ENCODE data around the gene DPYSL4. TPM values are rescaled to one million over a fixed set of nuclear protein-coding genes. Genes with fewer than 3 reads are reported as not detected.
"Not testable (repeated sequence)": the region's sequence is repeated elsewhere in the genome, so short reads cannot be mapped to it uniquely, and the experiment has no call there.

Gene DPYSL4
- total RNA-seq, 2 donors from 2014 or later = 14.3 to 23.5 TPM

- Mint-ChIP-seq H3K27me3 (no peaks in the 10 kb centered on the region), H3K9me3 (no peaks in the 10 kb centered on the region), H3K4me3 (no peak overlapping the region), H3K27ac (no peak overlapping the region), H3K4me1 (no peaks in the 10 kb centered on the region), H3K36me3 (ENCODE audit: low read depth) (peaks cover 1% of the 10 kb centered on the region)
- no peak for ATAC-seq (replicated peaks)
Measured at GRCh38 chr10:132206806-132207535, 20.2 kb downstream of the DPYSL4 start.

DNA sequence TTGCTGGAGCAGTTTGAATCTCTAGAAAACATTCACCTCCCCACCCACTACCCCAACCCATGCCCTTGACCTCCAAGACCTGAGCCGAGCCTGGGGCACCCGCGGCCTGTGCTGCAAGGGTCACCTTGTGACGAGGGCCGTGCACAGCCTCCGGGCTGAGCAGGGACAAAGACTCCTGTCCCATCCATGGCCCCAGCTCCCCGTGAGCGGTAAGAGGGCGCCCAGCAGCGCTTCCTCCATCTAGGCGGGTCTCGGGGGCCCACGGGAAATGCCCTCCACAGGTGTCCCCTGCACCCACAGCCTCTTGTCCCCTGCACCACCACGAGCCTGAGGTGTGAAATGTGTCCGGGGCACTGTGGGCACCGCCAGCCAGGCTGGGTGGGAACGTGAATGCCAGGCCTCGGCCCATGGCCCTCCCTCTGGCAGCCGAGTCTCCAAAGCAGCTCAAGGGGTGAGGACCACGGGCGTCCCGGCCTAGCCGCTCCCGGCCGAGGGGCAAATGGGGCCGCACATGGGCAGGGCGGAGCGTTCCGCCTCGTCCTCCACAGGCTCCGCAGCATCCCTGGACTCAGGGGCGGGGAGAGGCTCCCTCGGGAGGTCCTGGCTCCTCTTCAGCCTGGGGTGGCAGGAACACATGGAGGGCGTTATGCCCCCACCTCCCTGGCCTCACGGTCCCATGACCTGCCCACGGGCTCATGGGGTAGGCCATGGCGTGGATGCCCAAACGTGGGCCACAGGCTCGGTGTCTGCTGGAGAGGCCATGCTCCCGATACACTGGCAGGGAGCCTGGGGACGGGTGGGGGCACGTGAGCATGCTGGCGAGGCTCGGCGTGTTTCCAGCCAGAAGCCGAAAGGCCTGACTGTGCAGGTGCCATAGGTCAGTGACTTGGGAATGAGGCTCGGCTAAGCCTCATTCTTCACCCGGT is 21.1 kb downstream of the DPYSL4 start:
- Mint-ChIP-seq H3K4me3 (no peak overlapping the region), H3K9me3 (no peaks in the 10 kb centered on the region), H3K27me3 (no peaks in the 10 kb centered on the region), H3K4me1 (no peaks in the 10 kb centered on the region), H3K27ac (no peak overlapping the region), H3K36me3 (ENCODE audit: low read depth) (peaks cover 8% of the 10 kb centered on the region)
- no peak for ATAC-seq (replicated peaks)

DNA sequence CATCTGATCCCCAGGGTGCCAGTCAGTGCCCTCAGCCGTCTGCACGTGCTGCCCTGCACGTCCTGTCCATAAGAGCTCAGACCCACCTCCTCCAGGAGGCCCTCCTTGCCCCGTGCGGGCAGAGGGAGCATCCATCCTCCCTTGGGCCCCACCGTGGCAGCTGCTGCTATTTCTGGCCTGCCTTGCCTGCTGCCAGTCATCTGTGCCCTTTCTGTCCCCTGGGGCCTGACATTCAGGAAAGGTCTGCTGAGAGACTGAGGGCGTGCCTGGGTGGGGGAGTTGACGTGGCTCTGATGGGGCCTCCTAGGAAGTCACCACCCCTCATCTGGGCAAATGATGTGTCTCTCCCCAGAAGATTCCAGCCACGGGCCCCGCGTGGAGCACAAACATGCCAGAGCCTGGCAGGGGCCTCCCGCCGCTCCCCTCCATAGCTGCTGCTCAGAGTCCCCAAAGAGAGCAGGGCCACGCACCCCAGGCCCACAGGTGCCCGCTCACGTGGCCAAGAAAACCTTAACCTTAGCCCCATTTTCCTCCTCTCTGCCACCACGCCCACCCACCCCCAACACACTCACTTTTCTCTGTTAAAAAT is 21.8 kb downstream of the DPYSL4 start:
- no peaks in the 10 kb centered on the region for H3K4me1 Mint-ChIP-seq
- H3K27ac Mint-ChIP-seq = no peak overlapping the region
- H3K27me3 Mint-ChIP-seq = no peaks in the 10 kb centered on the region
- no peak overlapping the region for H3K4me3 Mint-ChIP-seq
- peaks cover 2% of the 10 kb centered on the region for H3K9me3 Mint-ChIP-seq
- ATAC-seq (replicated peaks) = no peak
- peaks cover 12% of the 10 kb centered on the region for H3K36me3 Mint-ChIP-seq (ENCODE audit: low read depth)

- no peak overlapping the region for H3K27ac Mint-ChIP-seq
- H3K27me3 Mint-ChIP-seq = no peaks in the 10 kb centered on the region
- H3K4me3 Mint-ChIP-seq = no peak overlapping the region
- no peaks in the 10 kb centered on the region for H3K4me1 Mint-ChIP-seq
- peaks cover 16% of the 10 kb centered on the region for H3K36me3 Mint-ChIP-seq (ENCODE audit: low read depth)
- peaks cover 5% of the 10 kb centered on the region for H3K9me3 Mint-ChIP-seq
- no peak for ATAC-seq (replicated peaks)
Measured at GRCh38 chr10:132209130-132209529, 22.4 kb downstream of the DPYSL4 start.

- H3K4me3 Mint-ChIP-seq = no peak overlapping the region
- H3K4me1 Mint-ChIP-seq = no peaks in the 10 kb centered on the region
- H3K36me3 Mint-ChIP-seq (ENCODE audit: low read depth) = peaks cover 16% of the 10 kb centered on the region
- no peaks in the 10 kb centered on the region for H3K27me3 Mint-ChIP-seq
- no peak for ATAC-seq (replicated peaks)
- H3K9me3 Mint-ChIP-seq = peaks cover 5% of the 10 kb centered on the region
- H3K27ac Mint-ChIP-seq = no peak overlapping the region
Measured at GRCh38 chr10:132209978-132210530, 23.3 kb downstream of the DPYSL4 start.

DNA sequence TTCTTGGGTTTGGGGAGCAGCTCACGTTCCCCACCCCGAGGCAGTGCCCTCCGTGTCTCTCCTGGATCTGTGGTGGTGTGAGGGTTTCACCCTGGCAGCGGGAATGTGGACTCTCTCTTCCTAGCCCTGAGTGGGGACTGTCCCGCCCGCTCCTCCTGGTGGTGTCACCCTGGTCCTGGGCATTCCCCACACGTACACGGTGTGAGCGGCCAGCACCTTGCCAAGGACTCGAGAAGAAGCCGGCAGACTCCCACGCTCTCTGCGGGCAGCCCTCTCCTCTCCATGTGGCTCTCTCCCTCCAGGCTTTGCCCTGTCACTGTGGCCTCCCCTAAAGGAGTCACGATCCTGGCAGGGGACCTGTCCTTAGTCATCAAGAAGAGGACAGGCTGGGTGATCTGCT is 24.0 kb downstream of the DPYSL4 start:
- Mint-ChIP-seq H3K27me3 (no peaks in the 10 kb centered on the region), H3K4me3 (no peak overlapping the region), H3K4me1 (no peaks in the 10 kb centered on the region), H3K27ac (no peak overlapping the region), H3K9me3 (peaks cover 10% of the 10 kb centered on the region), H3K36me3 (ENCODE audit: low read depth) (peaks cover 16% of the 10 kb centered on the region)
- ATAC-seq (replicated peaks) = no peak

GRCh38 chr10:132211246-132211645 is 24.5 kb downstream of the DPYSL4 start:
- H3K27me3 Mint-ChIP-seq = no peaks in the 10 kb centered on the region
- H3K36me3 Mint-ChIP-seq (ENCODE audit: low read depth) = peaks cover 16% of the 10 kb centered on the region
- no peak for ATAC-seq (replicated peaks)
- H3K9me3 Mint-ChIP-seq = peaks cover 10% of the 10 kb centered on the region
- H3K27ac Mint-ChIP-seq = no peak overlapping the region
- no peaks in the 10 kb centered on the region for H3K4me1 Mint-ChIP-seq
- H3K4me3 Mint-ChIP-seq = no peak overlapping the region

GRCh38 chr10:132212816-132213215 is 26.1 kb downstream of the DPYSL4 start:
- peaks cover 20% of the 10 kb centered on the region for H3K36me3 Mint-ChIP-seq (ENCODE audit: low read depth)

GRCh38 chr10:132213917-132214316 is 27.2 kb downstream of the DPYSL4 start:
- peaks cover 10% of the 10 kb centered on the region for H3K9me3 Mint-ChIP-seq
- no peak overlapping the region for H3K4me3 Mint-ChIP-seq
- H3K36me3 Mint-ChIP-seq (ENCODE audit: low read depth) = peaks cover 21% of the 10 kb centered on the region
- ATAC-seq (replicated peaks) = no peak
- H3K4me1 Mint-ChIP-seq = no peaks in the 10 kb centered on the region
- H3K27me3 Mint-ChIP-seq = no peaks in the 10 kb centered on the region
- H3K27ac Mint-ChIP-seq = no peak overlapping the region

More at GRCh38 chr10:132212816-132213215, 26.1 kb downstream of the DPYSL4 start:
- Mint-ChIP-seq H3K4me1 (no peaks in the 10 kb centered on the region), H3K4me3 (no peak overlapping the region), H3K9me3 (peaks cover 10% of the 10 kb centered on the region), H3K27me3 (no peaks in the 10 kb centered on the region), H3K27ac (no peak overlapping the region)
- ATAC-seq (replicated peaks) = no peak

GRCh38 chr10:132216441-132216840 is 29.7 kb downstream of the DPYSL4 start:
- ATAC-seq (replicated peaks); H3K27me3 Mint-ChIP-seq; H3K27ac Mint-ChIP-seq; H3K9me3 Mint-ChIP-seq; H3K4me3 Mint-ChIP-seq; H3K4me1 Mint-ChIP-seq: not testable (repeated sequence)
- H3K36me3 Mint-ChIP-seq (ENCODE audit: low read depth) = peaks cover 21% of the 10 kb centered on the region

DNA sequence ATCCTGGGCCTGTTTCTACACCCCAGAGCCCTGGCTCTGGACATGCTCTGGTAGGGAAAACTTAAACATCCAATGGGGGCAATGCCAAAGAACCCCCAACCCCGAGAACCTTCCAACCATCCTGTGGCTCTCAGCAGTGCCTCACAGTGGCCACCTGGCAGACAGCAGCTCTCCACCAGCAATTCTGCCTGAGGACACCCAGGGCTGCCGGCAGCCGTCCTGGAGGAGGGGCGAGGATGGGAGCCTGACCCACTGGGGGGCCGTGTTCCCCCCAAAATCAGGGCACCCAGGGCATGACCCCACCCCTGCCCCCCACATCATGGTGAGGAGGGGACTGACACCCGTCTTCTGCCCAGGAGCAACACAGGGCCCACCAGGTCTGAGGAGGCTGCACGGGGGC is 32.7 kb downstream of the DPYSL4 start:
- Mint-ChIP-seq H3K27ac (no peak overlapping the region), H3K27me3 (no peaks in the 10 kb centered on the region), H3K36me3 (ENCODE audit: low read depth) (peaks cover 5% of the 10 kb centered on the region), H3K9me3 (peaks cover 4% of the 10 kb centered on the region), H3K4me3 (no peak overlapping the region), H3K4me1 (no peaks in the 10 kb centered on the region)
- ATAC-seq (replicated peaks) = no peak

- Mint-ChIP-seq H3K4me1 (no peaks in the 10 kb centered on the region), H3K4me3 (no peak overlapping the region), H3K36me3 (ENCODE audit: low read depth) (peaks cover 5% of the 10 kb centered on the region), H3K27ac (no peak overlapping the region), H3K9me3 (peaks cover 4% of the 10 kb centered on the region), H3K27me3 (no peaks in the 10 kb centered on the region)
- ATAC-seq (replicated peaks) = no peak
Measured at GRCh38 chr10:132220061-132220460, 33.3 kb downstream of the DPYSL4 start.

DNA sequence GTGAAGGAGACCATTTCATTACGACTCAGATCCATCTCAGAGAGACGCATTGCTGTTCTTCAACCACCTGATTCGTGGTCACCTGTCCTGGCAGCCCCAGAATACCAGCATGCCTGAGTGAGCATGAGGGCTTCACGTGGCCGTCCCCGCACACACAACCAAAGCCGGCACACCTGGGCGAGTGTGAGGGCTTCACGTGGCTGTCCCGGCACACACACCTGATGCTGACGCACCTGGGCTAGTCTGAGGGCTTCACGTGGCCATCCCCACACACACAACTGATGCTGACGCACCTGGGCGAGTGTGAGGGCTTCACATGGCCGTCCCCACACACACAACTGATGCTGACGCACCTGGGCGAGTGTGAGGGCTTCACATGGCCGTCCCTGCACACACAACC is 34.2 kb downstream of the DPYSL4 start:
- ATAC-seq (replicated peaks); H3K4me3 Mint-ChIP-seq; H3K4me1 Mint-ChIP-seq; H3K27ac Mint-ChIP-seq; H3K36me3 Mint-ChIP-seq (ENCODE audit: low read depth); H3K9me3 Mint-ChIP-seq; H3K27me3 Mint-ChIP-seq: not testable (repeated sequence)

GRCh38 chr10:132222726-132223125 is 36.0 kb downstream of the DPYSL4 start:
- H3K27me3 Mint-ChIP-seq = no peaks in the 10 kb centered on the region
- H3K9me3 Mint-ChIP-seq = no peaks in the 10 kb centered on the region
- no peak for ATAC-seq (replicated peaks)
- no peak overlapping the region for H3K27ac Mint-ChIP-seq
- H3K4me1 Mint-ChIP-seq = no peaks in the 10 kb centered on the region
- peaks cover 2% of the 10 kb centered on the region for H3K36me3 Mint-ChIP-seq (ENCODE audit: low read depth)
- no peak overlapping the region for H3K4me3 Mint-ChIP-seq

Data from activated T-helper 17 cell treated with anti-CD3 and anti-CD28 coated beads, Interleukin-2, amount 50 U/mL, for 72 hours (primary cell).